GM23248 (cell line): ENCODE results near the gene POLR1E. TPM values are rescaled to one million over a fixed set of nuclear protein-coding genes. Genes with fewer than 3 reads are reported as not detected.

ENCODE experiments used
- DNase-seq: peaks from one replicate; pipeline ENCODE4 v3.0.0-alpha.2; 2015
- H2AFZ ChIP-seq: fragments of 200-600 bp; sonication (generic); 2 replicates; pipeline ENCODE4 v1.6.1; 2016; ENCODE audit warnings: antibody characterized with exemption
- H3F3A ChIP-seq: fragments of 200-600 bp; sonication (generic); 2 replicates; pipeline ENCODE4 v1.6.1; 2016; ENCODE audit warnings: mild to moderate bottlenecking, antibody characterized with exemption, mixed run types; ENCODE audit not compliant: insufficient read depth
- H3K27ac ChIP-seq: fragments of 200-600 bp; sonication (generic); 2 replicates; pipeline ENCODE4 v1.5.1; 2016; ENCODE audit warnings: mild to moderate bottlenecking
- H3K27me3 ChIP-seq: fragments of 200-600 bp; sonication (generic); replicated peaks from 2 replicates; pipeline ENCODE4 v1.6.1; 2016; ENCODE audit warnings: mild to moderate bottlenecking; ENCODE audit not compliant: insufficient read depth
- H3K36me3 ChIP-seq: fragments of 200-600 bp; sonication (generic); 2 replicates; pipeline ENCODE4 v1.6.1; 2016; ENCODE audit warnings: low read depth, mild to moderate bottlenecking
- H3K4me1 ChIP-seq: fragments of 200-600 bp; sonication (generic); 2 replicates; pipeline ENCODE4 v1.6.1; 2016; ENCODE audit warnings: mild to moderate bottlenecking; ENCODE audit not compliant: insufficient read depth
- H3K4me2 ChIP-seq: fragments of 200-600 bp; sonication (generic); one replicate; pipeline ENCODE4 v1.6.1; 2016; ENCODE audit warnings: mild to moderate bottlenecking; ENCODE audit not compliant: unreplicated experiment
- H3K4me3 ChIP-seq: fragments of 200-600 bp; sonication (generic); 2 replicates; pipeline ENCODE4 v1.5.1; 2016; ENCODE audit warnings: mild to moderate bottlenecking
- H3K79me2 ChIP-seq: fragments of 200-600 bp; sonication (generic); 2 replicates; pipeline ENCODE4 v1.6.1; 2016; ENCODE audit warnings: mild to moderate bottlenecking; ENCODE audit not compliant: insufficient read depth
- H3K9ac ChIP-seq: fragments of 200-600 bp; sonication (generic); 2 replicates; pipeline ENCODE4 v1.6.1; 2016; ENCODE audit warnings: mild to moderate bottlenecking
- H3K9me2 ChIP-seq: fragments of 200-600 bp; sonication (generic); 2 replicates; pipeline ENCODE4 v1.6.1; 2016; ENCODE audit warnings: mixed run types, mild to moderate bottlenecking, moderate library complexity; ENCODE audit not compliant: insufficient read depth
- H3K9me3 ChIP-seq: fragments of 200-600 bp; sonication (generic); one replicate; pipeline ENCODE4 v1.6.1; 2017; ENCODE audit warnings: low read depth
- H4K20me1 ChIP-seq: fragments of 200-600 bp; sonication (generic); 2 replicates; pipeline ENCODE4 v1.6.0; 2016; ENCODE audit not compliant: insufficient read depth
- EZH2 ChIP-seq: fragments of 200-600 bp; sonication (generic); IDR thresholded peaks from 2 replicates; pipeline ENCODE4 v1.6.1; 2018; ENCODE audit warnings: antibody characterized with exemption, mild to moderate bottlenecking; ENCODE audit not compliant: insufficient read depth, poor library complexity, severe bottlenecking
- EZH2phosphoT487 ChIP-seq: fragments of 200-600 bp; sonication (generic); IDR thresholded peaks from 2 replicates; pipeline ENCODE4 v1.6.1; 2018; ENCODE audit warnings: antibody characterized with exemption, moderate library complexity, mild to moderate bottlenecking, low read depth; ENCODE audit not compliant: insufficient read depth
- WGBS, 2 experiments: methylation state at CpG; one replicate each; pipeline ENCODE4 v1.1.6; 2015 to 2017; ENCODE audit warnings: low lambda C conversion rate in 2 of 2, low coverage in 1 of 2; ENCODE audit errors: missing lambda C conversion rate in 2 of 2; 5-methylcytosine and 5-hydroxymethylcytosine counted together
- in situ Hi-C: fragments of 300-500 bp; cut with MboI; formaldehyde crosslinking; loops from 2 replicates; pipeline ENCODE4 v1.15.0; 2020
- polyA plus RNA-seq: library from polyadenylated mRNA; unstranded; fragments of >200 nt; fragmentation: Nextera tagmentation; extraction: Ambion mirVana; gene quantifications from 2 replicates; pipeline ENCODE4 v1.2.1, GENCODE V29; 2016
- total RNA-seq: library from RNA; depleted of rRNA; stranded (reverse); fragments of >200 nt; shearing (Covaris generic); gene quantifications from 2 replicates; pipeline ENCODE4 v1.2.3, GENCODE V29; 2014; rRNA removed

The POLR1E gene
- total RNA-seq (27.5 and 27.8 TPM in 2 replicates), polyA plus RNA-seq (16.5 and 16.9 TPM in 2 replicates)

DNA sequence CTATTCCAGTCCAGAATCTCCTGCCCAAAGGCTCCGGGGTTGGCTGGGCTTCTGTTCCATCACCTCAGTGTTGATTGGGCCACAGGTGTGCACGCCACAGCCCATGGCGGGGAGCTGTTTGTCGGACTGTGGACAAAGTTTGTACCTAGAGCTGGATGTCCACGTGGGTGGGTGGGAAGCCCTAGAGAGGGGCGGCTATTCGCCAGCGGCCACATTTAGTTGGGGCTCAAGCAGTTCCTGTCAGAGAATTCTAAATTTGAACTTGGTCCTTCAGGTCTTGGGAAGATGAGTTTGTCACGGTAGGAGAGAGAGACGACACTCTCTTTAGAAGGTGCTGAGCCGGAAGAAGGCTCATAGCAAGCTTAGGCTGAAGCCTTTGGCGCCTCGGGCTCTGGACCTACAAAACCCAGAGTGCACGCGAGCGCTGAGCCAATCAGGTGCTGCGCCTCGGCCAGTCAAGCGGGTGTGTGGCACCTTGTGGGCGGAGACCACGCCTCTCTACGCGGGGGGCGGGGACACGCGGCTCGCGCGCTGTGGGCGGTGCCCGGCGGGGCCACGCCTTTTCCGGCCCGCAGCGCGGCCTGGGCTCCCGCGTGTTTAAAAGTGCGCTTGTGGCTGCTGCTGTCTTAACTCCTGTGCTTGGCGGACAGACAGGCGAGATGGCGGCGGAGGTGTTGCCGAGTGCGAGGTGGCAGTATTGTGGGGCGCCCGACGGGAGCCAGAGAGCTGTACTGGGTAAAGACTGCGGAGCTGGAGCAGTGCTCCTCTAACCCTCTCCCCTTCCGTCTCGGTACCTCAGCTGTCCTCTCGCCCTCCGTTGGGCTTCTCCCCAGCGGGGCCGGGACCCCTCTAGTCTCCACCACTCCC, at the start of gene POLR1E:
Gene POLR1E, plus strand, starts transcription at position 560 of the 867 bp plus-strand sequence. Its CDS starts 100 bp downstream, at position 660.
- peak; percentile 98 for DNase-seq
- in situ Hi-C loops: loop anchor here (25.0 kb wide), 1 partner anchor 902 kb away; the partner anchor contains the start of gene ALDH1B1
- Histone ChIP-seq H2AFZ (peak within 1 kb of the TSS; percentile 89), H3F3A (peaks cover 24% of the 10 kb centered on the region), H3K79me2 (peaks cover 28% of the 10 kb centered on the region), H3K9ac (peak within 1 kb of the TSS; percentile 90), H3K4me3 (peak within 1 kb of the TSS; percentile 86), H3K4me2 (peak within 1 kb of the TSS; percentile 92), H3K27me3 (no peaks in the 10 kb centered on the region), H3K4me1 (peaks cover 23% of the 10 kb centered on the region), H4K20me1 (no peaks in the 10 kb centered on the region), H3K9me3 (no peaks in the 10 kb centered on the region), H3K9me2 (no peaks in the 10 kb centered on the region), H3K27ac (peak within 1 kb of the TSS; percentile 95), H3K36me3 (peaks cover 13% of the 10 kb centered on the region)
- TF ChIP-seq EZH2 (no peak), EZH2phosphoT487 (no peak)
- 5 to 8% methylated on average over 31 to 52 of the region's 56 CpGs for WGBS, 2 experiments

GRCh38 chr9:37436540-37436939, 49.2 kb upstream of the POLR1E start:
- Histone ChIP-seq H3K79me2 (peaks cover 46% of the 10 kb centered on the region), H3K9me3 (no peaks in the 10 kb centered on the region), H4K20me1 (no peaks in the 10 kb centered on the region), H2AFZ (no peak overlapping the region), H3F3A (peaks cover 14% of the 10 kb centered on the region; the same call in 1 of the 2 replicates), H3K4me2 (no peak overlapping the region), H3K4me1 (no peaks in the 10 kb centered on the region), H3K27me3 (no peaks in the 10 kb centered on the region), H3K36me3 (peaks cover 53% of the 10 kb centered on the region), H3K4me3 (no peak overlapping the region), H3K9me2 (no peaks in the 10 kb centered on the region), H3K27ac (no peak overlapping the region), H3K9ac (no peak overlapping the region)
- in situ Hi-C loops: no loop called here
- no peak for DNase-seq
- TF ChIP-seq EZH2 (no peak), EZH2phosphoT487 (no peak)
- WGBS, 2 experiments: 77 to 82% methylated on average over 5 of the region's 5 CpGs

GRCh38 chr9:37437010-37437409, 48.7 kb upstream of the POLR1E start:
- Histone ChIP-seq H3K36me3 (peaks cover 58% of the 10 kb centered on the region), H3K79me2 (peaks cover 51% of the 10 kb centered on the region), H3K4me2 (no peak overlapping the region), H3K27me3 (no peaks in the 10 kb centered on the region), H3K9ac (no peak overlapping the region), H2AFZ (no peak overlapping the region), H3K4me1 (no peaks in the 10 kb centered on the region), H3K27ac (no peak overlapping the region), H4K20me1 (no peaks in the 10 kb centered on the region), H3F3A (peaks cover 14% of the 10 kb centered on the region; the same call in 1 of the 2 replicates), H3K4me3 (no peak overlapping the region), H3K9me3 (no peaks in the 10 kb centered on the region), H3K9me2 (no peaks in the 10 kb centered on the region)
- 94 to 95% methylated on average over 6 of the region's 6 CpGs for WGBS, 2 experiments
- in situ Hi-C loops: no loop called here
- no peak for TF ChIP-seq EZH2
- no peak for TF ChIP-seq EZH2phosphoT487
- no peak for DNase-seq

DNA sequence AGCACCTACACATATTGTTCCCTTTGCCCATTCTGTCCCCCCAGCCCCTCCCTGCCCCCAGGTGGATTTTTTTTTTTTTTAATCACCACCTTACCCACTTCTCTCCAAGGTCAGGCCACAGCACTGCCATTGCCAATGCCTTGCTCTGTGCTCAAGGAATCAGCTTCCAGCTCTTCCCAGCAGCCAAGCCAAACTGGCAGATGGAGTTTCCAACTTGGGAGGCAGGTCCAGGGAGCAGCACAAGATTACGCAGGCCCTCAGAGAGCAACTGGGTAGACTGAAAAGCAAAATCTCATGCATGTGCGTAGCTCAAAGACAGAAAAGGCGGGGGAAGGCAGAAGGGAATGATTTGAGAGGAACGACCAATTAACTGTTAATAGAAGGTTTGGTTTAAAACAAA, 48.1 kb upstream of the POLR1E start:
- no peak for TF ChIP-seq EZH2phosphoT487
- TF ChIP-seq EZH2: no peak
- DNase-seq: no peak
- WGBS, 2 experiments: 65 to 66% methylated on average over 4 of the region's 4 CpGs
- peaks cover 55% of the 10 kb centered on the region for H3K79me2 ChIP-seq
- no peak overlapping the region for H3K4me2 ChIP-seq
- H3K9ac ChIP-seq: no peak overlapping the region
- in situ Hi-C loops: no loop called here
- no peak overlapping the region for H2AFZ ChIP-seq
- H4K20me1 ChIP-seq: no peaks in the 10 kb centered on the region
- no peak overlapping the region for H3K27ac ChIP-seq
- H3F3A ChIP-seq: peaks cover 14% of the 10 kb centered on the region; the same call in 1 of the 2 replicates
- H3K4me3 ChIP-seq: no peak overlapping the region
- no peaks in the 10 kb centered on the region for H3K4me1 ChIP-seq
- no peaks in the 10 kb centered on the region for H3K9me2 ChIP-seq
- H3K27me3 ChIP-seq: no peaks in the 10 kb centered on the region
- peaks cover 62% of the 10 kb centered on the region for H3K36me3 ChIP-seq
- no peaks in the 10 kb centered on the region for H3K9me3 ChIP-seq
